HG02759 (cell line): ENCODE data around the gene LPAR2.
"Not testable (repeated sequence)": the region's sequence is repeated elsewhere in the genome, so short reads cannot be mapped to it uniquely, and the experiment has no call there.

Experiments used
- ATAC-seq: cut with Tn5 transposase; IDR thresholded peaks from one replicate; pipeline ENCODE4 v1.9.1; 2021; ENCODE audit warnings: mild to moderate bottlenecking, moderate library complexity; ENCODE audit not compliant: unreplicated experiment

LPAR2 gene

GRCh38 chr19:19633711-19634515 is 5.9 kb upstream of the LPAR2 start:
- no peak for ATAC-seq

GRCh38 chr19:19632661-19633060 is 4.6 kb upstream of the LPAR2 start:
- no peak for ATAC-seq

- ATAC-seq, result no peak
Measured at GRCh38 chr19:19631346-19631745, 3.3 kb upstream of the LPAR2 start.

- no peak for ATAC-seq
Measured at GRCh38 chr19:19630426-19630825, 2.4 kb upstream of the LPAR2 start.

- ATAC-seq, result no peak
Measured at GRCh38 chr19:19630062-19630414, 2.0 kb upstream of the LPAR2 start.

- ATAC-seq, result peak; percentile 22
Measured at GRCh38 chr19:19628501-19629134, 598 bp upstream of the LPAR2 start.

GRCh38 chr19:19626516-19627472 is 1.2 kb downstream of the LPAR2 start:
- no peak for ATAC-seq

GRCh38 chr19:19624032-19624570 is 3.9 kb downstream of the LPAR2 start:
- ATAC-seq, result no peak

GRCh38 chr19:19623383-19623782 is 4.6 kb downstream of the LPAR2 start:
- no peak for ATAC-seq

- ATAC-seq, result no peak
Measured at GRCh38 chr19:19619849-19620210, 8.2 kb downstream of the LPAR2 start.

GRCh38 chr19:19619181-19619848 is 8.7 kb downstream of the LPAR2 start:
- no peak for ATAC-seq

- ATAC-seq, result peak; percentile 97
Measured at GRCh38 chr19:19618219-19619051, 9.6 kb downstream of the LPAR2 start, which contains the start of gene PBX4. Gene PBX4 (minus strand): TSS chr19:19618687. CDS start chr19:19618629, 58 bp downstream.

GRCh38 chr19:19615086-19615485 is 12.9 kb downstream of the LPAR2 start:
- ATAC-seq, result no peak

- no peak for ATAC-seq
Measured at GRCh38 chr19:19613506-19613905, 14.5 kb downstream of the LPAR2 start.

- no peak for ATAC-seq
Measured at GRCh38 chr19:19610376-19611202, 17.4 kb downstream of the LPAR2 start.

- not testable (repeated sequence) for ATAC-seq
Measured at GRCh38 chr19:19606686-19607085, 21.3 kb downstream of the LPAR2 start.

- ATAC-seq, result no peak
Measured at GRCh38 chr19:19606021-19606420, 22.0 kb downstream of the LPAR2 start.

GRCh38 chr19:19602713-19603324 is 25.2 kb downstream of the LPAR2 start:
- ATAC-seq, result no peak
